Measurements from ENCODE around the gene EMILIN3. TPM values are rescaled to one million over a fixed set of nuclear protein-coding genes. Genes with fewer than 3 reads are reported as not detected.

The EMILIN3 gene
- total and polyA plus RNA-seq, 2 donors (not counting 3 experiments of a cell fraction or from before 2014, with no cell fraction given) = 0.15 TPM; not detected in 1

- POLR2A ChIA-PET = no interaction called here
- Histone ChIP-seq H3K4me2 (ENCODE audit: insufficient read depth, low read length) (no peak overlapping the region), H3K9me3 (replicated peaks; ENCODE audit: control insufficient read depth, insufficient read depth, low read length) (no peaks in the 10 kb centered on the region), H3K9ac (replicated peaks; ENCODE audit: extremely low read depth, insufficient read depth, low read length) (no peak overlapping the region), H3K36me3 (ENCODE audit: control insufficient read depth in 2 of 2, extremely low read depth in 1 of 2, insufficient read depth in 2 of 2, low read length in 2 of 2) (no peaks in the 10 kb centered on the region), H4K20me1 (replicated peaks; ENCODE audit: control insufficient read depth, extremely low read depth, insufficient read depth, low read length) (no peaks in the 10 kb centered on the region), H3K4me3 (replicated peaks in 1 of 3; ENCODE audit: insufficient read depth in 1 of 3, low read depth in 1 of 3, low read length in 3 of 3) (no peak overlapping the region), H3K27ac (ENCODE audit: insufficient read depth, low read depth, low read length) (no peak overlapping the region), H3K9me1 (replicated peaks; ENCODE audit: control insufficient read depth, extremely low read depth, insufficient read depth, low read length) (no peaks in the 10 kb centered on the region), H3K27me3 (ENCODE audit: control insufficient read depth in 2 of 2, insufficient read depth in 2 of 2, low read length in 2 of 2) (no peaks in the 10 kb centered on the region), H2AFZ (ENCODE audit: low read depth, low read length) (no peak overlapping the region), H3K4me1 (ENCODE audit: control insufficient read depth, extremely low read depth, insufficient read depth, low read length) (no peaks in the 10 kb centered on the region), H3K79me2 (ENCODE audit: control insufficient read depth, insufficient read depth, low read length) (no peaks in the 10 kb centered on the region)
- intact Hi-C loops (cut with micrococcal nuclease) = no loop called here
- BruUV-seq (replicated peaks) = no TSS peak
- FAIRE-seq = no peak
- dilution Hi-C loops (cut with MboI; ENCODE audit: extremely low pct_ligation_motif_present, low sequenced_read_pairs) = no loop called here
- no peak for DNase-seq (ENCODE audit: low read depth, low spot score)
- CTCF ChIA-PET = no interaction called here
- TF ChIP-seq EZH2 (IDR thresholded peaks at IDR 0.05; ENCODE audit: borderline replicate concordance, low read depth, low read length, severe bottlenecking) (no peak), GATA2 (IDR thresholded peaks at IDR 0.05; ENCODE audit: insufficient read depth, insufficient read length, low read depth, low read length) (no peak), CTCF (IDR thresholded peaks at IDR 0.05; ENCODE audit: extremely low read depth in 1 of 2, insufficient read depth in 1 of 2, low read depth in 1 of 2, low read length in 2 of 2) (no peak), FOS (IDR thresholded peaks at IDR 0.05; ENCODE audit: borderline replicate concordance, insufficient read depth, low read length) (no peak)
Measured at GRCh38 chr20:41392295-41392694, 25.7 kb upstream of the EMILIN3 start.

- intact Hi-C loops (cut with micrococcal nuclease) (no loop called here), dilution Hi-C loops (cut with MboI; ENCODE audit: extremely low pct_ligation_motif_present, low sequenced_read_pairs) (no loop called here)
- no TSS peak for BruUV-seq (replicated peaks)
- no peak overlapping the region for H3K27ac ChIP-seq (ENCODE audit: insufficient read depth, low read depth, low read length)
- CTCF ChIA-PET = no interaction called here
- DNase-seq (ENCODE audit: low read depth, low spot score) = no peak
- POLR2A ChIA-PET = no interaction called here
- H3K36me3 ChIP-seq (ENCODE audit: control insufficient read depth in 2 of 2, extremely low read depth in 1 of 2, insufficient read depth in 2 of 2, low read length in 2 of 2) = no peaks in the 10 kb centered on the region
- H3K79me2 ChIP-seq (ENCODE audit: control insufficient read depth, insufficient read depth, low read length) = no peaks in the 10 kb centered on the region
- H4K20me1 ChIP-seq (replicated peaks; ENCODE audit: control insufficient read depth, extremely low read depth, insufficient read depth, low read length) = no peaks in the 10 kb centered on the region
- FAIRE-seq = no peak
- no peak overlapping the region for H2AFZ ChIP-seq (ENCODE audit: low read depth, low read length)
- no peak overlapping the region for H3K9ac ChIP-seq (replicated peaks; ENCODE audit: extremely low read depth, insufficient read depth, low read length)
- no peak for TF ChIP-seq POLR2AphosphoS5 (IDR thresholded peaks at IDR 0.05; ENCODE audit: insufficient read depth, low read depth, low read length)
- TF ChIP-seq CTCF (IDR thresholded peaks at IDR 0.05; ENCODE audit: extremely low read depth in 1 of 2, insufficient read depth in 1 of 2, low read depth in 1 of 2, low read length in 2 of 2) = no peak
- no peak for TF ChIP-seq GATA2 (IDR thresholded peaks at IDR 0.05; ENCODE audit: insufficient read depth, insufficient read length, low read depth, low read length)
- no peak for TF ChIP-seq MAX (IDR thresholded peaks at IDR 0.05; ENCODE audit: insufficient read depth, insufficient read length)
- no peak for TF ChIP-seq MYC (IDR thresholded peaks at IDR 0.05; ENCODE audit: low read depth, low read length)
- TF ChIP-seq EZH2 (IDR thresholded peaks at IDR 0.05; ENCODE audit: borderline replicate concordance, low read depth, low read length, severe bottlenecking) = no peak
- no peak for TF ChIP-seq POLR2A (IDR thresholded peaks at IDR 0.05; ENCODE audit: low read depth, low read length)
- no peaks in the 10 kb centered on the region for H3K9me1 ChIP-seq (replicated peaks; ENCODE audit: control insufficient read depth, extremely low read depth, insufficient read depth, low read length)
- H3K4me3 ChIP-seq (replicated peaks in 1 of 3; ENCODE audit: insufficient read depth in 1 of 3, low read depth in 1 of 3, low read length in 3 of 3) = no peak overlapping the region
- peaks cover 0 to 1% of the 10 kb centered on the region in 2 experiments for H3K27me3 ChIP-seq (ENCODE audit: control insufficient read depth in 2 of 2, insufficient read depth in 2 of 2, low read length in 2 of 2)
- no peaks in the 10 kb centered on the region for H3K4me1 ChIP-seq (ENCODE audit: control insufficient read depth, extremely low read depth, insufficient read depth, low read length)
- no peaks in the 10 kb centered on the region for H3K9me3 ChIP-seq (replicated peaks; ENCODE audit: control insufficient read depth, insufficient read depth, low read length)
- no peak overlapping the region for H3K4me2 ChIP-seq (ENCODE audit: insufficient read depth, low read length)
Measured at GRCh38 chr20:41391587-41392001, 25.0 kb upstream of the EMILIN3 start.
